Measurements from ENCODE around the gene GSG1L.
A peak's percentile ranks its signal among the peaks of the same experiment; 100 is the strongest.

GSG1L gene

GRCh38 chr16:27805828-27806351, 257.6 kb downstream of the GSG1L start:
- no peak for DNase-seq

GRCh38 chr16:27803775-27804549, 259.6 kb downstream of the GSG1L start:
- DNase-seq = no peak

GRCh38 chr16:27802664-27803439, 260.7 kb downstream of the GSG1L start:
- DNase-seq = no peak

- DNase-seq = no peak
These were observed 262.1 kb downstream of the GSG1L start for GRCh38 chr16:27801289-27801945.

GRCh38 chr16:27800817-27801216, 262.7 kb downstream of the GSG1L start:
- DNase-seq = no peak

GRCh38 chr16:27799896-27800295, 263.6 kb downstream of the GSG1L start:
- no peak for DNase-seq

- no peak for DNase-seq
These were observed 265.3 kb downstream of the GSG1L start for GRCh38 chr16:27798241-27798640.

- DNase-seq = peak; percentile 30
These were observed 267.4 kb downstream of the GSG1L start for GRCh38 chr16:27795992-27796614.

GRCh38 chr16:27793249-27793622, 270.3 kb downstream of the GSG1L start:
- DNase-seq = no peak

GRCh38 chr16:27792486-27793248, 270.8 kb downstream of the GSG1L start:
- peak; percentile 17 for DNase-seq

GRCh38 chr16:27791404-27791719, 272.2 kb downstream of the GSG1L start:
- no peak for DNase-seq

- DNase-seq = no peak
These were observed 272.7 kb downstream of the GSG1L start for GRCh38 chr16:27790546-27791403.

GRCh38 chr16:27789595-27790241, 273.8 kb downstream of the GSG1L start:
- no peak for DNase-seq

GRCh38 chr16:27789150-27789549, 274.4 kb downstream of the GSG1L start:
- no peak for DNase-seq

GRCh38 chr16:27787665-27788064, 275.8 kb downstream of the GSG1L start:
- no peak for DNase-seq

GRCh38 chr16:27786923-27787625, 276.4 kb downstream of the GSG1L start:
- DNase-seq = no peak

- no peak for DNase-seq
These were observed 277.1 kb downstream of the GSG1L start for GRCh38 chr16:27786221-27786922.

- no peak for DNase-seq
These were observed 278.2 kb downstream of the GSG1L start for GRCh38 chr16:27785307-27785678.
